Endothelial cell of umbilical vein (primary cell): Measurements from ENCODE around the gene SERPINB6.

Experiments used
- CTCF ChIP-seq, 2 donors: IDR thresholded peaks; 1 replicate in 1 of 2; 2 replicates in 1 of 2; pipeline ENCODE4 v1.5.1; 2011; ENCODE audit warnings: low read length in 2 of 2, mild to moderate bottlenecking in 2 of 2, moderate library complexity in 2 of 2, control low read depth in 1 of 2, inconsistent platforms in 1 of 2, low read depth in 1 of 2; ENCODE audit not compliant: insufficient read depth in 1 of 2; ENCODE audit errors: extremely low read depth in 1 of 2
- EZH2 ChIP-seq: IDR thresholded peaks from 2 replicates; pipeline ENCODE4 v1.6.1; 2012; ENCODE audit warnings: borderline replicate concordance, low read depth, mild to moderate bottlenecking, moderate library complexity, low read length, inconsistent platforms; ENCODE audit not compliant: severe bottlenecking
- FOS ChIP-seq: IDR thresholded peaks from 2 replicates; pipeline ENCODE4 v1.6.1; 2011; ENCODE audit warnings: mild to moderate bottlenecking, low read length, moderate library complexity, borderline replicate concordance; ENCODE audit not compliant: insufficient read depth
- GATA2 ChIP-seq: IDR thresholded peaks from 2 replicates; pipeline ENCODE4 v1.7.0; 2011; ENCODE audit warnings: low read depth, mild to moderate bottlenecking, moderate library complexity, mixed read lengths, low read length; ENCODE audit not compliant: insufficient read length, insufficient read depth
- JUN ChIP-seq: IDR thresholded peaks from 2 replicates; pipeline ENCODE4 v1.6.1; 2011; ENCODE audit warnings: borderline replicate concordance, low read depth; ENCODE audit not compliant: insufficient read length, insufficient read depth
- MAX ChIP-seq: IDR thresholded peaks from 2 replicates; pipeline ENCODE4 v1.6.1; 2011; ENCODE audit not compliant: insufficient read depth, insufficient read length
- MYC ChIP-seq: IDR thresholded peaks from one replicate; pipeline ENCODE4 v1.6.1; 2011; ENCODE audit warnings: mild to moderate bottlenecking, low read depth, low read length
- POLR2A ChIP-seq: IDR thresholded peaks from 2 replicates; pipeline ENCODE4 v1.6.1; 2012; ENCODE audit warnings: low read depth, mild to moderate bottlenecking, control low read depth, low read length
- POLR2AphosphoS5 ChIP-seq: IDR thresholded peaks from 2 replicates; pipeline ENCODE4 v1.6.1; 2012; ENCODE audit warnings: low read depth, mild to moderate bottlenecking, control low read depth, low read length, moderate library complexity; ENCODE audit not compliant: insufficient read depth

GRCh38 chr6:2990248-2990931 is 19.0 kb upstream of the SERPINB6 start:
- no peak for TF ChIP-seq EZH2
- TF ChIP-seq CTCF (IDR thresholded peaks at IDR 0.05; ENCODE audit: extremely low read depth in 1 of 2, insufficient read depth in 1 of 2, low read depth in 1 of 2, low read length in 2 of 2), result no peak
- no peak for TF ChIP-seq POLR2A
- TF ChIP-seq MAX, result no peak
- no peak for TF ChIP-seq GATA2
- TF ChIP-seq FOS, result no peak
- TF ChIP-seq MYC, result no peak
- TF ChIP-seq POLR2AphosphoS5, result no peak
- TF ChIP-seq JUN, result no peak
